Dendritic cell treated with granulocyte-macrophage colony-stimulating factor and Interleukin-4, amounts not matched to agents 40 ng/mL and 50 ng/mL, for 4 days (primary cell): ENCODE measurements around the gene CD207.
"Not testable (repeated sequence)": the region's sequence is repeated elsewhere in the genome, so short reads cannot be mapped to it uniquely, and the experiment has no call there.

Source experiments
- H3K27ac Mint-ChIP-seq: one replicate; pipeline ENCODE4 v1.8.0; 2022; ENCODE audit warnings: mild to moderate bottlenecking, mixed read lengths
- H3K27me3 Mint-ChIP-seq: one replicate; pipeline ENCODE4 v1.8.0; 2022; ENCODE audit warnings: mild to moderate bottlenecking, mixed read lengths
- H3K36me3 Mint-ChIP-seq: one replicate; pipeline ENCODE4 v1.8.0; 2022; ENCODE audit warnings: low read depth, mixed read lengths
- H3K4me1 Mint-ChIP-seq: one replicate; pipeline ENCODE4 v1.8.0; 2022; ENCODE audit warnings: low read depth, mixed read lengths
- H3K4me3 Mint-ChIP-seq: one replicate; pipeline ENCODE4 v1.8.0; 2022; ENCODE audit warnings: mild to moderate bottlenecking, moderate library complexity, mixed read lengths
- H3K9me3 Mint-ChIP-seq: one replicate; pipeline ENCODE4 v1.8.0; 2022; ENCODE audit warnings: mixed read lengths
- intact Hi-C: fragments of 100-400 bp; cut with micrococcal nuclease; formaldehyde crosslinking; loops from one replicate; pipeline ENCODE4 v1.15.0; 2022

The CD207 gene

DNA sequence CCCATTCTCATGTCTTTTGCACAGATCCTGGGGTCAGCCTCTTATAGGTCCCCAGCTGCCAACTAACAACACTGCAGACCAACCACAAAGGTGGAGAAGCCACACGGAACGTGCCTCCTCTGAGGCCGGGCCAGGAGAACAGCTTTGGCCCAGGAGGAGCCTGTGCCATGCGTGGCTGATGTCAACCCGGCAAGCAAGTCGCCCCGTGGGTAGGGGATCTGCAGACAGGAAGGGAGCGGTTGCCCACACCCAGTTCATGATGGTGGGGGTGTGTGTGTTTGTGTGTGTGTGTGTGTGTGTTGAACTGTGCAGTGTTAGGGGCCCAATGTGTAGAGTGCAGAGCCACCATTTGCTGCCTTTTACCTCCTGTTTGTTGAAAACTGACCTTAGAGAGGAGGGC lies 12.8 kb downstream of the CD207 start:
- H3K9me3 Mint-ChIP-seq = no peaks in the 10 kb centered on the region
- H3K27me3 Mint-ChIP-seq = peaks cover 17% of the 10 kb centered on the region
- intact Hi-C loops = no loop called here
- no peak overlapping the region for H3K4me3 Mint-ChIP-seq
- peaks cover 59% of the 10 kb centered on the region for H3K4me1 Mint-ChIP-seq
- no peaks in the 10 kb centered on the region for H3K36me3 Mint-ChIP-seq
- peak overlapping the region; percentile 45 for H3K27ac Mint-ChIP-seq

DNA sequence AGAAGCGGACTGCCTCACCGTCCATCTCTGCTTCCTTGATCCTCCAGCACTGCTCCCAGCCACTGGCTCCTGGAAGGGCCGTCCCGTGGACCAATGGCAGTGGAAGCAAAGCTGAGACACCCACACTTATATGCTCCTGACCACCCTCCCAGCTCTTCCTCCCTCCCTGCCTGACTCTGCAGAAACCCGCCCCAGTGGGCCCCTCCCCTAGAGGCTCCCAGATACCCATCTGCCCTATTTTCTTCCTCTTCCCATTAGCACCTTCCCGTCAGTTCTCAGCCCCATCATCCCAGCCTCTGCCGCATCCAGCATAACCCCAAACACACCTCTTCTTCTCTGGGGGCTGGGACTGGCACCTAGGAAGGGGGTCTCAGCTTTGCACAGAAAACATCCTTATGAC lies 15.1 kb downstream of the CD207 start, which contains the start of gene CLEC4F:
Gene CLEC4F, minus strand, starts transcription at position 101 of the 400 bp plus-strand sequence. Its CDS starts 76 bp downstream, at position 25.
- Mint-ChIP-seq H3K27ac (no peak within 1 kb of the TSS), H3K4me3 (no peak within 1 kb of the TSS), H3K36me3 (no peaks in the 10 kb centered on the region), H3K27me3 (peaks cover 17% of the 10 kb centered on the region), H3K4me1 (peaks cover 44% of the 10 kb centered on the region), H3K9me3 (no peaks in the 10 kb centered on the region)
- intact Hi-C loops = no loop called here

DNA sequence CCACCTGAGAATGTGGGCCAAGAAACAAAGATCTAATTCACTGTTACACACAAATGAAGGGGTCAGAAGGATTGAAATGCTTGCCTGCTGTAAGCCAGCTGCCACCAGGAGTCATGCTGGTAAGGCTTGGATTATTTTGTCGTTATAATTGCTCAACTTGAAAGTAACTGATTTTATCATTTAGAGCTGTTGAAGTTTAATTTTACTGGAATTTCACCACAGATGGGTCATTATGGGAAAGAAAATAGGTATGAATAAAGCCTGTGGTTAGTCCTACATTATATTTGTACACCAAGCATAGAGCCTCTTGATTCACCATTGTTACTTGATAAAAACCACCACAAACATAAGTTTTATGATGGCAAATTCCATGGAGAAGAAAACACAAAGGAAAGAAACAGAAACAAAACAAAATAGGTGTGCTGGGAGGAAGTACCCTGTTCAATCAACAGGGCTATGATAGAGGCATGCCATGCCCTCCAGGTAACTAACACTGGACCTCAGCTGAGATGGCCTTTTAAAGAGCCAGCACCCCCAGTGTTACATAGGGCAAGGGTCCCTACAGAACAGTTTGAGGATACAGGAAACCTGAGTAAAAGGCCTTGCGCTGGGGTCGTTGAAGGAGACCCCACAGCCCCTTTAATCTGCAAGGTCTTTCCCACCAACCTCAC lies 18.2 kb downstream of the CD207 start:
- Mint-ChIP-seq H3K4me3 (no peak overlapping the region), H3K9me3 (no peaks in the 10 kb centered on the region), H3K4me1 (peaks cover 19% of the 10 kb centered on the region), H3K36me3 (no peaks in the 10 kb centered on the region), H3K27ac (no peak overlapping the region), H3K27me3 (peaks cover 35% of the 10 kb centered on the region)
- intact Hi-C loops = no loop called here

DNA sequence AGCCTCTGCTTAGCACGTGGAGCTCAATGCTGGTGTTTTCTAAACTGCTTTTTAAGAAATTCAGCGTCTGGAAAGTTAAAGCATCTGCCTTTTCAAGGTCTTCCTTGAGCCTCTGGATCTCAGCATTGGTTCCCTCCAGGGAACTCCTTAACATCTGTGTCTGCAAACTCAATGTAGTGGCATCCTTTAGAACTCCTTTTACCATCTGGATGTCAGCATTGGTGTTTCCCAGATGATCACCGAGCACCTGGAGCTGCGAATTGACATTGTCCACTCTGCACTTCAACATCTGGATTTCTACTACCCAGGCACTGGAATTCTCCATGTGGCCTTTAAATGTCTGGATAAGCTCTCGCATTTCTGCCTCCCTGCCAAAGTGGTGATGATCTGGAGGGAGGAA lies 18.9 kb downstream of the CD207 start:
- no peak overlapping the region for H3K27ac Mint-ChIP-seq
- no peaks in the 10 kb centered on the region for H3K36me3 Mint-ChIP-seq
- peaks cover 37% of the 10 kb centered on the region for H3K27me3 Mint-ChIP-seq
- H3K4me1 Mint-ChIP-seq = peaks cover 14% of the 10 kb centered on the region
- no peak overlapping the region for H3K4me3 Mint-ChIP-seq
- intact Hi-C loops = no loop called here
- no peaks in the 10 kb centered on the region for H3K9me3 Mint-ChIP-seq

- Mint-ChIP-seq H3K27me3 (peaks cover 33% of the 10 kb centered on the region), H3K27ac (peak overlapping the region; percentile 10), H3K36me3 (no peaks in the 10 kb centered on the region), H3K4me3 (no peak overlapping the region), H3K4me1 (peaks cover 6% of the 10 kb centered on the region), H3K9me3 (no peaks in the 10 kb centered on the region)
- intact Hi-C loops = no loop called here
These were observed 26.3 kb downstream of the CD207 start for GRCh38 chr2:70808983-70809958.

- intact Hi-C loops = no loop called here
- Mint-ChIP-seq H3K27me3 (peaks cover 26% of the 10 kb centered on the region), H3K9me3 (no peaks in the 10 kb centered on the region)
These were observed 27.8 kb downstream of the CD207 start for GRCh38 chr2:70807828-70808118.

GRCh38 chr2:70807102-70807827 lies 28.4 kb downstream of the CD207 start:
- Mint-ChIP-seq H3K4me3 (no peak overlapping the region), H3K4me1 (peaks cover 17% of the 10 kb centered on the region)
- intact Hi-C loops = no loop called here

More at GRCh38 chr2:70807828-70808118, 27.8 kb downstream of the CD207 start:
- no peaks in the 10 kb centered on the region for H3K36me3 Mint-ChIP-seq
- no peak overlapping the region for H3K27ac Mint-ChIP-seq
- no peak overlapping the region for H3K4me3 Mint-ChIP-seq
- H3K4me1 Mint-ChIP-seq = peaks cover 17% of the 10 kb centered on the region

DNA sequence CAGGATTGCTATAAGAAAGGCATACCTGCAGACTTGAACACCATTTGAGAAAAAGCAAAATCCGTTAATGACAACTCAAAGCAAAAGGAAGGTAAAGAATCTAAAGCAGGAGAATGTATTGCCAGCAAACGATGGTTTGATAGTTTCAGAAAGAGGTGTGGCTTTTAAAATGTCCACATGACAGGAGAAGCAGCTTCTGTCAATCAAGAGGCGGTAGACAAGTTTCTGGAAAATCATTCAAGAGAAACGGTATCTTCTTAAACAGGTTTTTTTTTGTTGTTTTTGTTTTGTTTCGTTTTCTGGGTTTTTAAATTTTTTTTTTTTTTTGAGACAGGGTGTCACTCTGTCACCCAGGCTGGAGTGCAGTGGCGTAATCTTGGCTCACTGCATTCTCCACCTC lies 29.0 kb downstream of the CD207 start:
- intact Hi-C loops = no loop called here
- Mint-ChIP-seq H3K4me3 (no peak overlapping the region), H3K27ac (no peak overlapping the region), H3K27me3 (peaks cover 25% of the 10 kb centered on the region), H3K9me3 (no peaks in the 10 kb centered on the region), H3K4me1 (peaks cover 19% of the 10 kb centered on the region), H3K36me3 (no peaks in the 10 kb centered on the region)

More at GRCh38 chr2:70807102-70807827, 28.4 kb downstream of the CD207 start:
- Mint-ChIP-seq H3K27me3 (peaks cover 26% of the 10 kb centered on the region), H3K9me3 (no peaks in the 10 kb centered on the region), H3K36me3 (no peaks in the 10 kb centered on the region), H3K27ac (no peak overlapping the region)

- peaks cover 28% of the 10 kb centered on the region for H3K27me3 Mint-ChIP-seq
- H3K36me3 Mint-ChIP-seq = no peaks in the 10 kb centered on the region
- no peak overlapping the region for H3K27ac Mint-ChIP-seq
- no peak overlapping the region for H3K4me3 Mint-ChIP-seq
- no peaks in the 10 kb centered on the region for H3K9me3 Mint-ChIP-seq
- intact Hi-C loops = no loop called here
- peaks cover 25% of the 10 kb centered on the region for H3K4me1 Mint-ChIP-seq
These were observed 29.6 kb downstream of the CD207 start for GRCh38 chr2:70806013-70806412.

GRCh38 chr2:70801607-70802263 lies 33.9 kb downstream of the CD207 start:
- no peak overlapping the region for H3K27ac Mint-ChIP-seq
- H3K27me3 Mint-ChIP-seq = peaks cover 16% of the 10 kb centered on the region
- H3K36me3 Mint-ChIP-seq = peaks cover 9% of the 10 kb centered on the region
- H3K9me3 Mint-ChIP-seq = peaks cover 11% of the 10 kb centered on the region
- peaks cover 59% of the 10 kb centered on the region for H3K4me1 Mint-ChIP-seq
- intact Hi-C loops = no loop called here
- no peak overlapping the region for H3K4me3 Mint-ChIP-seq

DNA sequence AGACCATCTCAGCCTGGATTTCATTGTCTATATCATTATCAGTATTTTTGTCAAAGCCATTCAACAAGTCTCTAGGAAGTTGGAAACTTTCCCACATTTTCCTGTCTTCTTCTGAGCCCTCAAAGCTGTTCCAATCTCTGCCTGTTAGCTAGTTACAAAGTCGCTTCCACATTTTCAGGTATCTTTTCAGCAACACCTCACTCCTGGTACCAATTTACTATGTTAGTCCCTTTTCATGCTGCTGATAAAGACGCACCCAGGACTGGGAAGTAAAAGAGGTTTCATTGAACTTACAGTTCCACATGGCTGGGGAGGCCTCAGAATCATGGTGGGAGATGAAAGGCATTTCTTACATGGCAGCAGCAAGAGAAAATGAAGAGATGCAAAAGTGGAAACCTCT lies 35.9 kb downstream of the CD207 start:
- intact Hi-C loops = no loop called here
- H3K27ac Mint-ChIP-seq = no peak overlapping the region
- H3K27me3 Mint-ChIP-seq = peaks cover 12% of the 10 kb centered on the region
- H3K4me3 Mint-ChIP-seq = no peak overlapping the region
- peaks cover 11% of the 10 kb centered on the region for H3K9me3 Mint-ChIP-seq
- H3K4me1 Mint-ChIP-seq = peaks cover 79% of the 10 kb centered on the region
- peaks cover 9% of the 10 kb centered on the region for H3K36me3 Mint-ChIP-seq

GRCh38 chr2:70797996-70798395 lies 37.6 kb downstream of the CD207 start:
- intact Hi-C loops, H3K36me3 Mint-ChIP-seq, H3K4me3 Mint-ChIP-seq: not testable (repeated sequence)
- H3K27ac Mint-ChIP-seq = peak overlapping the region; percentile 80
- H3K27me3 Mint-ChIP-seq = peaks cover 10% of the 10 kb centered on the region
- peaks cover 85% of the 10 kb centered on the region for H3K4me1 Mint-ChIP-seq
- peaks cover 11% of the 10 kb centered on the region for H3K9me3 Mint-ChIP-seq

DNA sequence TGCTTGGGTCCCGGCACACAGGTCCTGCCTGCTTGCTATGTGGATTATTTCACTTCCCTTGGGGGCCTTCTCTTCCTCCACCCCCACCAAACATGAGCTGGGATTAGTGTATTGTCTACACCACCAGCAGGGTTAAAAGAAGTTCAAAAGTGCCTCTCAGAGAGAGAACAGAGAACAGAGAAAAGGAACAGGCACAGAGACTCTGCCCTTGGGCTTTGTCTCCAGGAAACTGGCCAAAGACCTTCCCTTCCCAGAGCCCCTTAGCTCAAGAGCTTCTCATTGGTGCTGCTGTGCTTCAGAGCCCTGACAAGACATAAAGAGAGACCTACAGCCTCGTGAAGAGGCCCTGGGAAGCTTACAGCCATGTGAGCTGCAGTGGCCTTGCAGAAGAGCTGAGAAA lies 38.1 kb downstream of the CD207 start:
- H3K36me3 Mint-ChIP-seq = peaks cover 9% of the 10 kb centered on the region
- intact Hi-C loops = no loop called here
- H3K27ac Mint-ChIP-seq = peak overlapping the region; percentile 80
- H3K4me1 Mint-ChIP-seq = peaks cover 86% of the 10 kb centered on the region
- no peak overlapping the region for H3K4me3 Mint-ChIP-seq
- H3K27me3 Mint-ChIP-seq = peaks cover 7% of the 10 kb centered on the region
- H3K9me3 Mint-ChIP-seq = peaks cover 11% of the 10 kb centered on the region
